ENCODE results near the gene EIF4G3.
"Not testable (repeated sequence)": the region's sequence is repeated elsewhere in the genome, so short reads cannot be mapped to it uniquely, and the experiment has no call there.

The EIF4G3 gene

DNA sequence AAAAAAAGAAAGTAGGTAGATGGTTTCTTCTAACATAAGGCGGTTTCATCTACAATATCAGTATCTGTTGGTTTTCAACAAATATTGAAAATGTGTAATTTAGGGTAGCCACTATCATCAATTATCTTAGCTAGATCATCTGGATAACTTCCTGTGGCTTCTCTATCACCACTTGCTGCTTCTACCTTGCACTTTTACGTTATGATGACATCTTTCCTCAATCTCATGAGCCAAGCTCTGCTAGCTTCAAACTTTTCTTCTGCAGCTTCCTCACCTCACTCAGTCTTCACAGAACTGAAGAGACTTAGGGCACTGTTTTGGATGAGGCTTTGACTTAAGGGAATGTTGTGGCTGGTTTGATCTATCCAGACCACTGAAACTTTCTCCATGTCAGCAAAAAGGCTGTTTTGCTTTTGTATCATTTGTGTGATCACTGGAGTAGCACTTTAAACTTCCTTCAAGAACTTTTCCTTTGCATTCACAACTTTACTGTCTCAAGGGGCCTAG, 244.7 kb downstream of the EIF4G3 start:
- DNase-seq, result no peak

DNA sequence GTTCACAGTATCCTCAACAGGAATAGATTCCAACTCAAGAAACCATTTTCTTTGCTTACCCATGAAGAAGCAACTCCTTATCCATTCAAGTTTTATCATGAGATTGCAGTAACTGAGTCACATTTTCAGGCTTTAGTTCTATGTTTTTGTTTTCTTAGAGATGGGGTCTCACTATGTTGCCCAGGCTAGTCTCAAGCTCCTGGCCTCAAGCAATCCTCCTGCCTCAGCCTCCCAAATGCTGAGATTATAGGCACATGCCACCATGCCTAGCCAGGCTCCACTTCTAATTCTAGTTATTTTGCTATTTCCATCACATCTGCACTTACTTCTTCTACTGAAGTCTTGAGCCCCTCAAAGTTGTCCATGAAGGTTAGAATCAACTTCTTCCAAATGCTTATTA, 246.3 kb downstream of the EIF4G3 start:
- DNase-seq, result no peak

DNA sequence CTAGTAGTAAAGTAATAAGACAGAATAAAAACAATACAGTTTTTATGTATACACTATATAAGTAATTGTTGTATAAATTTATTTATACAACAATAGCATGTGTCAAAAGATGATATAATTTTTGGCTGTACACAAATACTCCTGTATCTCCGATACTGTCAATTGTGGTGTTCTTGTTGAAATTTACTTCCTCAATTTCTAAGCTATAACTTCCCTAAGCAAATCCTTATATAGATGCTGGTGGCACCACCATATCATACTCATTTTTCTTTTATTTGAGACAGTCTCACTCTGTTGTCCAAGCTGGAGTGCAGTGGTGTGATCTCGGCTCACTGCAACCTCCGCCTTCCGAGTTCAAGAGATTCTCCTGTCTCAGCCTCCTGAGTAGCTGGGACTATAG, 248.6 kb downstream of the EIF4G3 start:
- no peak for DNase-seq

DNA sequence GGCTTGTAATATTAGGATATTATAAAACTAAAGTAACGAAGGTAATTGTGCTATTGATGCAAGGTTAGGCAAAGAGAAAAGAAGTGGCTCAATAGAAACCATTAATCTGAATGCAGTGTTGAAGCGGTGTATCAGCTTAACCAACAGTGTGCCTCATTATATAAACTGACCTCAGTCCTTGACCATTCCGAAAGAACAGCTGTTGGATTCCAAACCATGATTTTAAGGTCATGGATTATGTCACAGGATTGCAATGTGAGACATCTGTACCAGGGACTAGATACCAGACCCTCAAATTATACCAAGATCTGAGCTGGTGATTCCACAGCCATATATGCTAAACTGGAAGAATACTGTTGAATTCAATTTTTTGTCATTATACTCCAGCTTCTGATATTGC, 255.4 kb downstream of the EIF4G3 start:
- no peak for DNase-seq

DNA sequence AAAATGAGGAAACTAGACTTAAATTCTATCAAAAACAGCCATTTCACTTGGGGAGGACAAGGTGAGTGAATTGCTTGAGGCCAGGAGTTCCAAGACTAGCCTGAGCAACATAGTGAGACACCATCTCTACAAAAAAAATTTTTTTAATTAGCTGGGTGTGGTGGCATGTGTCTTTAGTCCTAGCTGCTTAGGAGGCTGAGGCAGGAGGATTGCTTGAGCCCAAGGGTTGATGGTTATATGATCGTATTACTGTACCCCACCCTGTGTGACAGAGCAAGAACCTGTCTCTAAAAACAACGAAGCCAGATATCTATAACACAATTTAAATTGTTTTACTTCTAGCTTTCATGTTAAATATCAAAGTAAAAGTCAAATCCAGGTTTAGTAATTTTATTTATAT, 263.5 kb downstream of the EIF4G3 start:
- no peak for DNase-seq

DNA sequence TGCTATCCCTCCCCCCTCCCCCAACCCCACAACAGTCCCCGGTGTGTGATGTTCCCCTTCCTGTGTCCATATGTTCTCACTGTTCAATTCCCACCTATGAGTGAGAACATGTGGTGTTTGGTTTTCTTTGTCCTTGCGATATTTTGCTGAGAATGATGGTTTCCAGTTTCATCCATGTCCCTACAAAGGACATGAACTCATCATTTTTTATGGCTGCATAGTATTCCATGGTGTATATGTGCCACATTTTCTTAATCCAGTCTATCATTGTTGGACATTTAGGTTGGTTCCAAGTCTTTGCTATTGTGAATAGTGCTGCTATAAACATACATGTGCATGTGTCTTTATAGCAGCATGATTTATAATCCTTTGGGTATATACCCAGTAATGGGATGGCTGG, 269.2 kb downstream of the EIF4G3 start:
- DNase-seq, result not testable (repeated sequence)

DNA sequence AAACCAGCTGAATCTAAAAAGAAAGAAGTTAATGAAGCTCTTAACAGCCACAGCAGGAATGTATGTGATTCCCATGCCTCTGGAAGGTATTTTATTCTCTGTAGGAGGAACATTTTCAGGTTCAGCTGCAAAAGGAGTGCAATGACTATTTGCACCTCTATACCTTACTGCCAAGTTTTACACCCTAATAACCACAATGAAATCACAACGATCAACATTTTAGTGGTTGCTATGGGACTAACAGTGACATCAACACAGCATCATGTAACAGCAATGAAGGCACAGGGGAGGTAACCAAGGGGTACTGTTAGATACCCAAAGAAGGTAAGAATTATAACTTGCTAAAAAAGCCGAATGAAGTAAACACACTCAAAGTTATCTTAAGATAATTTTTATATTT, 273.3 kb downstream of the EIF4G3 start:
- no peak for DNase-seq

DNA sequence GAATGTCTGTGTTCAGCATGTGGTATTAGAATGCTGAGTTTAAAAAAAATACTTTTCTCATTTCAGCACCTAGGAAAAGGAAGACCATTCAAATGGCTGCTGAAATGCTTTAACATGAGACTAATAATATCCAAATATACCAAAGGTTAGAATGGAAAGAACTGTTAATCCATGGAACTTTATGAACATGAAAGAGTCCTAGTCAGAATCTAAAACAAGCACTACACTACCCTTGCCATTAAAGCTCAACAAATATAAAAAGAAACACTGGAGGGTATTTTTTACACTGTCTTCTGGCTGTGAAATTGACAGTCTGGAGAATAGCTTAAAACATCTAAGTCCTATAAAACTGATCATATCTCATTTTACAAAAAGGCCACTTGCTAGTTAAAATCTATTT, 276.6 kb downstream of the EIF4G3 start:
- no peak for DNase-seq

DNA sequence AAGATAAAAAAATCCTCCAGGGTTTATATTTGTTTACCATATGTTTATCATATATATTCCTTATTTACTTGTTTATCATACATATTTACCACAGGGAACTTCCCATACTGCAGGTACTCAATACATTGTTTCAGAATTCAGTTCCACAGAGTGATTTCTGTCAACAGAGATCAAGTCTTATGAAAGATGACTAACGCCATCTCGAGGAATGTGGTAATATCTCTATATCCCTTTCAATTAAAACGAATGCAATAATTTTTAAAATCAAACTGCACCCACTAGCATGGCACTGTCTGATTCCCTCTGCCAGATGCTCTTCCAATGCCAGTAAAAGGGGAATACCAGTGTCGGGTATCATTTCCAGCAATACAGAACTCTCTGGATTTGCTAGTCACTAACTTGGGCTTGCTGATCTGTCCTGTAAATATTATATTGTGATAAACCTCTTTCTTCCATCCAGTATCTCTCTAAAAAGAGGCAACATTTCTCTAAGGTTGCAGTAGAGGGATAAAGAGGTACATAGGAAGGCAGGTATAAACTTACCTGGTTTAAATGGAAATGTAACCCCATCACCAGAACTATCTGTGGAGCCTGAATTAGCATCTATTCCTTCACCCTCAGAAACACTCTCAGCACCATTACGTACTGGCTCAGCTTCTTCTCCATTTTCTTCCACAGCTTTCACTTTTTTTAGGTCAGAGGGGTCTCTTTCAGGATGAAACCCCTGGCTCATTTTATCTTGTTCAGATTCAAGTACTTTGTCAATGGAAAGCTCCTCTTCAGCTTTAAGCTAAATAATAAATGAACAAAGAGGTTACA, 277.3 kb downstream of the EIF4G3 start:
- DNase-seq, result no peak

DNA sequence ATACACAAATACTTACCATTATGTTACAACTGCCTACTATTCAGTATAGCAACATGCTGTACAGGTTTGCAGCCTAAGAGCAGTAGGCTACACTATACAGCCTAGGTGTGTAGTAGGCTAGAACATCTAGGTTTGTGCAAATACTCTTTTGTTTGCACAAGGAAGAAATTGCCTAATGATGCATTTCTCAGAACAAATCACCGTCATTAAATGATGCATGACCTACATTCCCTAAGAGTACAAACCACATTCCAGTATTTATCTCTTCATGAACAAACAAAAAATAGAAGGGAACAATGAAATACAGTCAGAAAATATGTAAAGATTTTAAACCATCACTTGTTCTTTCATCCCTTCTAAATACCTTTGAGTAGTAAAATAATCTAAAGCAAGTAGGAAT, 279.9 kb downstream of the EIF4G3 start:
- peak in 1 of 2 experiments; percentile 10 for DNase-seq

DNA sequence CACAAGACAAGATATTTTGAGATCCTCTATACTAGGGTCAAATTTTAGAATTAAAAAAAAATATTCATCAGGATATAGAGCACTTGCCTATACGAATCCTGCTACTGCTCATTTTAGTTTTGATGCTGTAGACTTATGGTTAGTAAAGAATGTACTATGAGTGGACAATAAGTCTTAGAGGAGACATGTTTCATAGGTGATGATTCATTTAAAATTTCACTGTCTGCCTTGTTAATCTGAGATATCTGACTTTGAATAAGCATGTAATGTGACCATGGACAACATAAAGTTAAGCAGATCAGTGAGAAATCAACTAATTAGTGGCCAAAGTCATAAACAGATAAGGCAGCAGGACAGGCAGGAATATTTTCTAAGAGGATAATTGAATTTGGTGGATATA, 282.8 kb downstream of the EIF4G3 start:
- no peak for DNase-seq

DNA sequence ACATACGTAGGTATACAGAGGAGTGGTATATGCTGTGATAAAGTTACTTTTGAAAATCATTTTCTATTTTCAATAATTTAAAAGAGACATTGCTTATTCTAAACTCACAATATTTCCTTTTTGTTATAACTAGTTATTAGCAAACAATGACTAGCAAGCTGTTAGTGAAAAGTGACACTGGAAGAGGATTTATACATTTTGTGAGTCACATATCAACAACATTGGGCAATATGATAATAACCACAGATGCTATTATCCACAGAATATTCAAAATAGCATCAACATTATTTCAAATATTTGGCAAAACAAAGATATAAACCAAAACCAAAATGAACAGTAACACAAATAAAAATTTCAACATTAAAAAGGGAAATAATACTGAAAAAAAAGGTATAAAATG, 285.6 kb downstream of the EIF4G3 start:
- no peak for DNase-seq

DNA sequence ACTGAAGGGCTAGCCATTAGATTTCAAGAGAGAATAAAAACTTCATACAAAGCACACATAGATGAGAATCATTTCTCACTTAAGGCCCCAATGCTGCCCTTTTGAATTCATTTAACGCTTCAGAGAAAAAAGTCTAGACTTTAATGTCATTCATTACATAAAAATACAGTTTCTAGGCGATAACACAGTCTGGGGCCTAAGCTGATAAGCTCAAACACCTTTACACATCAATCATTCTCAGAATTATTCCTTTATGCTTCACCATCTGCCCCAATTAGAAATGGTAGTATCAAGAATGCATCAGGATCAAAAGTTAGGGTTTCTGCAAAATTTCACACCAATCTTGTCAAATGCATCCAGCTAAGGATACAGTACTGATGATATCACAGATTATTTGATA, 289.5 kb downstream of the EIF4G3 start:
- DNase-seq, result no peak

DNA sequence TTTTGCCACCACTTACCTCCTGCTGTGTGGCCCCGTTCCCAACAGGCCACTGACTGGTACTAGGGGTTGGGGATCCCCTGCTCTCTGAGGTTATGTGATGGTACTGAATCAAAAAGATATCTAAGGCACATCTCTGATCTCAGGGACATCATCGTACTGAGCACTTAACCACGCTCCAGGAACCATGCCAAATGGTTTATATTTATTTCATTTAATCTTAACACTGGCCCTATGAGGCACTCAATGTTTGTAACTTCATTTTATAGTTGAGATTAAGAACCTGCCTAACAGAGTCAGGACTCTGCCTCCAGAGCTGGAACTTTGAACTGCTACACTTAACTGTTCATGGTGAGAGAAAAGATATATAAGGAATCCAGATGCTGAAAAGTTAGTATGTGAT, 291.6 kb downstream of the EIF4G3 start:
- no peak for DNase-seq

DNA sequence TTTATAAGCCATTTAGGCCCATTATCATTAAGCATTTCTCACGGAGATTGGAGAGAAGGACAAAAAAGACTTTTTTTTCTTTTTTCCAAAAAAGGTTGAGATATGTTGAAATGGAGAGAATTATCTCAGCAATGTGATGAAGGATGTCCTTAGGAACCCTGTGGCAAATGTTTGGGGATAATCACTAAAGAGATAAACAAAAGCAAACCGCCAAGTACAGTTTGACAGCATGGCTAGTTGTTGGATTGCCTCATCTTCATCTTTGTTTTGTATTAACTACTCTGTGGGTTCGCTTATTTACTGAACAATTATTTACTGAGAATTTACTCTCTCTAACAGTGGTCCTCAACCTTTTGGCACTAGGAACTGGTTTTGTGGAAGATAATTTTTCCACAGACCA, 292.2 kb downstream of the EIF4G3 start:
- no peak for DNase-seq

DNA sequence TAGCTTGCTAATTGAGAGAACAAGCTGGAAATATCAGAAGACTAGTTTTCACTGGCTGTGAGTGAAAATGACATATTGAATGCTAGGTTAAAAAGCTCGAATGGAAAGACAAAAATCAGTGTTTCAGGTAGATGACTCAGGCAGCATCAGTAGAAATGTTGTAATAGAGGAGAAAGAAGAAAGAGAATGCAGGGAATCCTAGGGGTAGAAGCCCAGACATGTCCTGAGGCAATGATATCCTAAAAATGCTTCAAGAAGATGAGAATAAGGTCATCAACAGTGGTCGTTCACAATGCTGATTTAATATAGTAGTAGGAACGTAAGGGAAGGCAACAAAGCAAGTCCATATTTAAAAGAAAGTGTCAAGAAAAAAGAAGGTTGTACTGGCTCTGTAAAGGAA, 292.9 kb downstream of the EIF4G3 start:
- DNase-seq, result no peak

DNA sequence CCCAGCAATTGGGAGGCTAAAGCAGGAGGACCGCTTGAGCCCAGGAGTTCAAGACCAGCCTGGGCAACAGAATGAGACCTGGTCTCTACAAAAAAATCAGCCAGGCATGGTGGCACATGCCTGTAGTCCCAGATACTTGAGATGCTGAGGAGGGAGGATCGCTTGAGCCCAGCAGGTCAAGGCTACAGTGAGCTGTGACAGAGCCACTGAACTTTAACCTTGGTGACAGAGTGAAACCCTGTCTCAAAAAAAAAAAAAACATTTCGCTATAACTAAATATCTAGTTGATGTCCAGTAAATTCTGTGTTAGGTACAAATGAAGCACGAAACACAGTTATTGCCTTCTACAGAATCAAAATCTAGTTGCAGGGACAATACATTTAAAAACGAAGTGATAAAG, 293.9 kb downstream of the EIF4G3 start:
- DNase-seq, result no peak

DNA sequence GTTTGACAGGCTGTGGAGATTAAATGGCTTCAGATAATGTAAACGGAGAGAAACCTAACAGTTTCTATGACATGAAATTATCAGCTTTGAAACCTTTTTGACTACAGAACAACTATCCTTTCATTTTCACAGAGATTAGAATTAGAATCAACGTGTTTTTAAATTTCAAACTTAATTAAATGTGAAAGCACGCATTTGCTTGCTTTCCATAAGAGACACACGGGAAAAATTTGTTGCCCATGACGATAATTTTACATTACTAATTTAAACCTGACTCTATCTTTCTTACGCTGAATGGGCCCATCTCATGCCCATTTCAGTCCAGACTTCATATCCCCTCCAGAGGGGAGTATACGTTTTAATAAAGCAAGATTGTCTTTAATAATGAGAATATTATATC, 297.9 kb downstream of the EIF4G3 start:
- no peak for DNase-seq

DNA sequence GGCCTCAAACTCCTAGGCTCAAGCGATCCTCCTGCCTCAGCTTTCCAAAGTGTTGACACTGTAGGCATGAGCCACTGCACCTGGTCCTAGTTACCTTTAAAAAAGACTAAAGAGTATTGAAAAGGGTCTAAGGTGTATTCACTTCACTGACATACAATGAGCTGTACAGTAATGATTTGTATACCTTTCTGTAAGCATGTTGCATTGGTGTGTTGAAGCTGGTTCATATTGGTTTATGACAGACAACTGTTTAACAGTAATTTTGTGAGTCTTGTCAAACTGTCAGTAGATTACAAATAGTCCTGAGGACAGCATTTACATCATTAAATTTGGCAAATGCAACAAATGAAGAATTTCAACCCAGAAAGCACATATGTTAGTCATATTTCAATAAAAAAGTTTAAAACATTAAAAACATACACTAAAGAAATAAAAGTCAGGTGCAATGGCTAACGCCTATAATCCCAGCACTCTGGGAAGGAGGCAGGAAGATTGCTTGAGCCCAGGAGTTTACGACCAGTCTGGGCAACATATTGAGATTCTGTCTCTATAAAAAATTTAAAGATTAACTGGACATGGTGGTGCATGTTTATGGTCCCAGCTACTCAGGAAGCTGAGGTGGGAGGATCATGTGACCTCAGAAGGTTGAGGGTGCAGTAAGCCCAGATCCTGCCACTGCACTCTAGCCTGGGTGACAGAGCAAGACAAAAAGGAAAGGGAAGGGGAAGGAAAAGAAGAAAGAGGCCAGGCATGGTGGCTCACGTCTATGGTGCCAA, 301.3 kb downstream of the EIF4G3 start:
- DNase-seq, result no peak

DNA sequence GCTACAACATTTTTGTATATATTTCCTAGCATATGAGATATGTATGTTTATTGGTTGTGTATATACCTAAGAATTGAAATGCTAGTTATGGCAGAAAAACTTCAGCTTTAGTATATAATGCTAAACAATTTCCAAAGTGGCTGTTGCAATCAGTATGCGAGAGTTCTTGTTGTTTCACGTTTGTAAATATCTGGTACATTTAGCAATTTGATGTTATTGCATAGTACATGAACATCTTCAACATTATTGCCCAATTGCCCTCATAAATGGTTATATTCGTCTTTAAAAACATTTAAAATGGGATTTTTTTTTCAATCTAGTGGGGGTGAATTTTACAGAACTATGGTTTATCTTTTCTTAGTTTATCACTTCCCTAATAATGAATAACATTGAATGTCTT, 303.4 kb downstream of the EIF4G3 start:
- DNase-seq, result no peak

DNA sequence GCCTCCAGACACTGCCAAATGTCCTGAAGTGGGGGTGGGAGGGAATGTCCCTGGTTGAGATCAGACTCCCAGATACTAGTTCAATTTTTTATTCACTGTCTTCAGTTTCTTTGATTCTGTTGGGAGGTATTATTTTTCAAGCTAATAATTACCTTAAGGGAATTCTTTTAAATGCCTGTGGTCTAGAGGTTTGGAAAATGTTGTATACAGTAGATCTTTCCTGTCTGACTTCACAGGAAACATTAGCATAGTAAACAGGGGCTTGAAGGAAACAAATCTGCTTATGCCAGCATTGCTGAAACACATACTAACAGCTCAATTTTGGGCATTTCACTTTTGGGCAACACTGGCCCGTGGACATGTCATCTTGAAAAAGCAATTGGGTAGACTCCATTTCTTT, 305.3 kb downstream of the EIF4G3 start:
- DNase-seq, result no peak

DNA sequence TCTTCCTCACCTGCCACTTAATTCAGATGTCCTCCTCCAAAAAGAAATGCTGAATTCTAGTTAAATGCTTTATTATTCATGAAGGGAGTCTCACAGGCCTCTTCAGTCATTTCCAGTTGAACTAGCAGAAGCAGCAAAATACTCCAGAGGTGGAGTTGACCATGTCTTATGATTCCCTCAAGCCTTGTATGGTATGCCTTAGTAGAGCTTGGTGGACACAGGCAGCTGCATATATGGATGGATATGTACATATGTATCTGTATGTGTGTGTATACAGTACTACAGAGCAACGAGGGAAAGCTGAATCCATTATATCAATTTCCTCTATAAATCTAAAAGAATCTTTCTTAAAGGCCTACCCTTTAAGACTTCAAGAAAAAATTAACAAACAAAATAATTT, 306.0 kb downstream of the EIF4G3 start:
- DNase-seq, result no peak

DNA sequence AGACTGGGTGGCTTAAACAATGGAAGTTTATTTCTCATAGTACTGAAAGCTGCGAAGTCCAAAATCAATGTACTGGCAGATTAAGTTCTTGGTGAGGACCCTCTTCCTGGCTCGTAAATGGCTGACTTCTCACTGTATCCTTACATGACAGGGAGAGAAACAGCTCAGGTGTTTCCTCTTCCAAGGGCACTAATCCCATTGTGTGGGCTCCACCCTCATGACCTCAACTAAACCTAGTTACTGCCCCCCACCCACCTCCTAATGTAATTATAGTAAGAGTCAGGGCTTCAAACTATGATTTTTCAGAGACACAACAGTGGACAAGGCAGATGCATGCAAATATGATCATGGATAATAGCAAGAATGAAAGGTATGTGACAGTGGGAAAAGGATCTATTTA, 308.4 kb downstream of the EIF4G3 start:
- no peak for DNase-seq

DNA sequence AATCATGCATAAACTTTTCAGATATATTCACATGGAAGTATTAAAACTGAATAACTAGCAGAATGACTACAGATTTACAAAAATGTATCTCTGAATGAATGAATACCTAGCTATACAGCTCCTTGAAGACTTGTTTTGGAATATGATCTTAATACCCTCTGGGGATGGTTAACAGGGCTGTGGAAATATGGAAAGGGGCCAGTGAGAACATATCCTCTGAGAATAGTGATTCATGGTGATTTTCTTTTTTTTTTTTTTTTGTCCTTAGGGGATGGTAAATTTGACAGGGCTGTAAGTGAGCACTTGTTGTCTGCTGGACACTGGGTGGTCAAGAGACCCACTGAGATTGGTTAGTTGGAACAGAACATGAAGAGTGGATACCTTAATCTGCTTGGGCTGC, 308.9 kb downstream of the EIF4G3 start:
- no peak for DNase-seq

All from SHP77 (cell line).